BLaER1 (cell line): ENCODE data around the gene SLC6A17.

ENCODE experiments used
- H3K27ac ChIP-seq: shearing (Covaris generic); formaldehyde crosslinking; 2 replicates; pipeline ENCODE4 v1.8.1; 2022
- H3K27me3 ChIP-seq: shearing (Covaris generic); formaldehyde crosslinking; 2 replicates; pipeline ENCODE4 v1.8.1; 2022
- H3K36me3 ChIP-seq: shearing (Covaris generic); formaldehyde crosslinking; 2 replicates; pipeline ENCODE4 v1.8.1; 2022
- H3K4me1 ChIP-seq: shearing (Covaris generic); formaldehyde crosslinking; 2 replicates; pipeline ENCODE4 v1.8.1; 2022
- H3K4me2 ChIP-seq: shearing (Covaris generic); formaldehyde crosslinking; 2 replicates; pipeline ENCODE4 v1.8.1; 2022
- H3K4me3 ChIP-seq: shearing (Covaris generic); formaldehyde crosslinking; 2 replicates; pipeline ENCODE4 v1.8.1; 2022
- H3K9ac ChIP-seq: shearing (Covaris generic); formaldehyde crosslinking; 2 replicates; pipeline ENCODE4 v1.8.1; 2022
- H3K9me3 ChIP-seq: shearing (Covaris generic); formaldehyde crosslinking; 2 replicates; pipeline ENCODE4 v1.8.1; 2022
- H4K20me1 ChIP-seq: shearing (Covaris generic); formaldehyde crosslinking; 2 replicates; pipeline ENCODE4 v1.8.1; 2022
- Cebpa-rat ChIP-seq: shearing (Covaris generic); IDR thresholded peaks from 2 replicates; pipeline ENCODE4 v1.8.1; 2022

SLC6A17 gene

GRCh38 chr1:110187139-110187890 is 37.0 kb downstream of the SLC6A17 start:
- H4K20me1 ChIP-seq = no peaks in the 10 kb centered on the region
- TF ChIP-seq Cebpa-rat = no peak
- H3K27ac ChIP-seq = no peak overlapping the region
- H3K9ac ChIP-seq = no peak overlapping the region
- H3K36me3 ChIP-seq = no peaks in the 10 kb centered on the region
- no peak overlapping the region for H3K4me3 ChIP-seq
- no peaks in the 10 kb centered on the region for H3K27me3 ChIP-seq
- H3K9me3 ChIP-seq = no peaks in the 10 kb centered on the region
- no peaks in the 10 kb centered on the region for H3K4me1 ChIP-seq
- H3K4me2 ChIP-seq = no peak overlapping the region

GRCh38 chr1:110188035-110188618 is 37.8 kb downstream of the SLC6A17 start:
- TF ChIP-seq Cebpa-rat = no peak
- H3K27ac ChIP-seq = no peak overlapping the region
- no peaks in the 10 kb centered on the region for H3K36me3 ChIP-seq
- H3K4me1 ChIP-seq = no peaks in the 10 kb centered on the region
- no peaks in the 10 kb centered on the region for H4K20me1 ChIP-seq
- no peak overlapping the region for H3K4me2 ChIP-seq
- H3K9me3 ChIP-seq = no peaks in the 10 kb centered on the region
- H3K27me3 ChIP-seq = no peaks in the 10 kb centered on the region
- no peak overlapping the region for H3K4me3 ChIP-seq
- no peak overlapping the region for H3K9ac ChIP-seq

GRCh38 chr1:110189181-110189580 is 38.9 kb downstream of the SLC6A17 start:
- Histone ChIP-seq H3K4me3 (no peak overlapping the region), H4K20me1 (no peaks in the 10 kb centered on the region), H3K4me1 (no peaks in the 10 kb centered on the region), H3K27ac (no peak overlapping the region), H3K9me3 (no peaks in the 10 kb centered on the region), H3K4me2 (no peak overlapping the region), H3K9ac (no peak overlapping the region), H3K27me3 (no peaks in the 10 kb centered on the region), H3K36me3 (no peaks in the 10 kb centered on the region)
- TF ChIP-seq Cebpa-rat = no peak

GRCh38 chr1:110190282-110190929 is 40.1 kb downstream of the SLC6A17 start:
- Histone ChIP-seq H3K9ac (no peak overlapping the region), H3K27ac (no peak overlapping the region), H3K4me3 (no peak overlapping the region), H4K20me1 (no peaks in the 10 kb centered on the region), H3K9me3 (no peaks in the 10 kb centered on the region), H3K4me2 (no peak overlapping the region), H3K36me3 (no peaks in the 10 kb centered on the region), H3K27me3 (no peaks in the 10 kb centered on the region), H3K4me1 (no peaks in the 10 kb centered on the region)
- no peak for TF ChIP-seq Cebpa-rat

GRCh38 chr1:110192541-110192940 is 42.2 kb downstream of the SLC6A17 start:
- no peak overlapping the region for H3K9ac ChIP-seq
- no peak overlapping the region for H3K4me2 ChIP-seq
- no peaks in the 10 kb centered on the region for H3K4me1 ChIP-seq
- TF ChIP-seq Cebpa-rat = no peak
- H3K4me3 ChIP-seq = no peak overlapping the region
- H3K27ac ChIP-seq = no peak overlapping the region
- H3K36me3 ChIP-seq = no peaks in the 10 kb centered on the region
- H4K20me1 ChIP-seq = no peaks in the 10 kb centered on the region
- no peaks in the 10 kb centered on the region for H3K27me3 ChIP-seq
- H3K9me3 ChIP-seq = no peaks in the 10 kb centered on the region

- no peak overlapping the region for H3K4me2 ChIP-seq
- H3K4me3 ChIP-seq = no peak overlapping the region
- H3K9me3 ChIP-seq = no peaks in the 10 kb centered on the region
- no peaks in the 10 kb centered on the region for H3K27me3 ChIP-seq
- H3K27ac ChIP-seq = no peak overlapping the region
- no peak overlapping the region for H3K9ac ChIP-seq
- peaks cover 4% of the 10 kb centered on the region for H3K4me1 ChIP-seq
- TF ChIP-seq Cebpa-rat = no peak
- no peaks in the 10 kb centered on the region for H3K36me3 ChIP-seq
- no peaks in the 10 kb centered on the region for H4K20me1 ChIP-seq
Observed at GRCh38 chr1:110195196-110195595, 44.9 kb downstream of the SLC6A17 start.

GRCh38 chr1:110196917-110197765 is 46.8 kb downstream of the SLC6A17 start:
- no peaks in the 10 kb centered on the region for H3K9me3 ChIP-seq
- H3K27ac ChIP-seq = no peak overlapping the region
- H3K36me3 ChIP-seq = no peaks in the 10 kb centered on the region
- no peaks in the 10 kb centered on the region for H3K27me3 ChIP-seq
- no peak overlapping the region for H3K4me2 ChIP-seq
- H3K9ac ChIP-seq = no peak overlapping the region
- H3K4me1 ChIP-seq = peaks cover 16% of the 10 kb centered on the region
- H4K20me1 ChIP-seq = no peaks in the 10 kb centered on the region
- H3K4me3 ChIP-seq = no peak overlapping the region
- no peak for TF ChIP-seq Cebpa-rat

GRCh38 chr1:110197905-110198629 is 47.8 kb downstream of the SLC6A17 start:
- TF ChIP-seq Cebpa-rat = no peak
- Histone ChIP-seq H3K27ac (no peak overlapping the region), H3K9me3 (no peaks in the 10 kb centered on the region), H3K4me2 (no peak overlapping the region), H3K4me1 (peaks cover 16% of the 10 kb centered on the region), H3K9ac (no peak overlapping the region), H3K4me3 (no peak overlapping the region), H4K20me1 (no peaks in the 10 kb centered on the region), H3K36me3 (no peaks in the 10 kb centered on the region), H3K27me3 (no peaks in the 10 kb centered on the region)

- no peaks in the 10 kb centered on the region for H3K36me3 ChIP-seq
- TF ChIP-seq Cebpa-rat = no peak
- H3K4me1 ChIP-seq = peaks cover 21% of the 10 kb centered on the region
- H3K9me3 ChIP-seq = no peaks in the 10 kb centered on the region
- no peaks in the 10 kb centered on the region for H4K20me1 ChIP-seq
- H3K27me3 ChIP-seq = no peaks in the 10 kb centered on the region
- no peak overlapping the region for H3K4me2 ChIP-seq
- no peak overlapping the region for H3K27ac ChIP-seq
- no peak overlapping the region for H3K4me3 ChIP-seq
- no peak overlapping the region for H3K9ac ChIP-seq
Observed at GRCh38 chr1:110198746-110199145, 48.5 kb downstream of the SLC6A17 start.
